CD14-positive monocyte (primary cell): ENCODE data around the gene PSKH1. TPM values are rescaled to one million over a fixed set of nuclear protein-coding genes. Genes with fewer than 3 reads are reported as not detected.

Experiments used
- DNase-seq, 3 donors: peaks; one replicate each; pipeline ENCODE4 v3.0.0-alpha.2; 2011 to 2022
- H2AFZ ChIP-seq: 2 replicates; pipeline ENCODE4 v1.6.0; 2012; ENCODE audit warnings: mild to moderate bottlenecking, low read depth, low read length, inconsistent platforms; ENCODE audit not compliant: insufficient read depth, poor library complexity, severe bottlenecking
- H3K27ac ChIP-seq, 2 donors: 1 replicate in 1 of 2; 2 replicates in 1 of 2; pipeline ENCODE4 v1.5.1; 2012 to 2013; ENCODE audit warnings: low read length in 2 of 2, control low read depth in 1 of 2, inconsistent platforms in 1 of 2, low read depth in 1 of 2, mild to moderate bottlenecking in 1 of 2
- H3K27me3 ChIP-seq, 2 donors: one replicate each; pipeline versions ENCODE4 v1.6.0 to v1.6.1; 2011 to 2013; ENCODE audit warnings: low read length in 2 of 2; ENCODE audit not compliant: control insufficient read depth in 2 of 2, insufficient read depth in 2 of 2
- H3K36me3 ChIP-seq, 2 donors: replicated peaks in 1 of 2; 1 replicate in 1 of 2; 2 replicates in 1 of 2; pipeline versions ENCODE4 v1.5.1 to v1.6.1; 2012 to 2013; ENCODE audit warnings: low read length in 2 of 2, control low read depth in 1 of 2, inconsistent platforms in 1 of 2, mild to moderate bottlenecking in 1 of 2; ENCODE audit not compliant: insufficient read depth in 2 of 2, control insufficient read depth in 1 of 2
- H3K4me1 ChIP-seq, 2 donors: 1 replicate in 1 of 2; 2 replicates in 1 of 2; pipeline versions ENCODE4 v1.5.1 to v1.6.1; 2012 to 2013; ENCODE audit warnings: low read length in 2 of 2, control low read depth in 1 of 2, inconsistent platforms in 1 of 2, mild to moderate bottlenecking in 1 of 2, moderate library complexity in 1 of 2; ENCODE audit not compliant: insufficient read depth in 2 of 2, control insufficient read depth in 1 of 2
- H3K4me2 ChIP-seq: replicated peaks from 2 replicates; pipeline ENCODE3; 2012; ENCODE audit warnings: low read length, moderate library complexity, mild to moderate bottlenecking; ENCODE audit not compliant: poor library complexity, severe bottlenecking; ENCODE audit errors: extremely low read depth
- H3K4me3 ChIP-seq, 3 experiments: fragments of 200-600 bp in 1 of 3; sonication (generic) in 1 of 3; replicated peaks in 1 of 3; 1 replicate in 2 of 3; 2 replicates in 1 of 3; pipeline ENCODE4 v1.5.1; 2011 to 2013; ENCODE audit warnings: low read length in 3 of 3, mild to moderate bottlenecking in 3 of 3, control low read depth in 2 of 3, low read depth in 2 of 3, inconsistent platforms in 1 of 3, moderate library complexity in 1 of 3
- H3K79me2 ChIP-seq: 2 replicates; pipeline ENCODE4 v1.6.0; 2012; ENCODE audit warnings: mild to moderate bottlenecking, control low read depth, inconsistent platforms, low read length, moderate library complexity; ENCODE audit not compliant: insufficient read depth
- H3K9ac ChIP-seq: 2 replicates; pipeline ENCODE4 v1.6.0; 2017; ENCODE audit warnings: low read length, mild to moderate bottlenecking; ENCODE audit not compliant: insufficient read depth, poor library complexity, severe bottlenecking
- H3K9me3 ChIP-seq, 2 donors: replicated peaks in 1 of 2; 1 replicate in 1 of 2; 2 replicates in 1 of 2; pipeline versions ENCODE4 v1.5.1 to v1.6.1; 2012 to 2013; ENCODE audit warnings: low read length in 2 of 2, control low read depth in 1 of 2; ENCODE audit not compliant: control insufficient read depth in 1 of 2, insufficient read depth in 1 of 2
- H4K20me1 ChIP-seq: 2 replicates; pipeline ENCODE4 v1.6.0; 2012; ENCODE audit warnings: mild to moderate bottlenecking, low read length, control low read depth, moderate library complexity; ENCODE audit not compliant: insufficient read depth
- H3K27ac Mint-ChIP-seq, 7 donors: one replicate each; pipeline ENCODE4 v1.8.0; 2020; ENCODE audit warnings: mild to moderate bottlenecking in 7 of 7, mixed read lengths in 7 of 7, moderate library complexity in 6 of 7, inconsistent platforms in 2 of 7
- H3K27me3 Mint-ChIP-seq, 3 donors: one replicate each; pipeline ENCODE4 v1.8.0; 2021 to 2022; ENCODE audit warnings: low read depth in 3 of 3, mild to moderate bottlenecking in 3 of 3, mixed read lengths in 3 of 3, moderate library complexity in 3 of 3, inconsistent platforms in 1 of 3
- H3K36me3 Mint-ChIP-seq, 2 donors: one replicate each; pipeline ENCODE4 v1.8.0; 2020; ENCODE audit warnings: mixed read lengths in 2 of 2, inconsistent platforms in 1 of 2, mild to moderate bottlenecking in 1 of 2
- H3K4me1 Mint-ChIP-seq: one replicate; pipeline ENCODE4 v1.8.0; 2020; ENCODE audit warnings: mild to moderate bottlenecking, mixed read lengths
- H3K4me3 Mint-ChIP-seq, 2 donors: one replicate each; pipeline ENCODE4 v1.8.0; 2020; ENCODE audit warnings: mild to moderate bottlenecking in 2 of 2, mixed read lengths in 2 of 2, moderate library complexity in 1 of 2
- H3K9me3 Mint-ChIP-seq, 7 donors: one replicate each; pipeline ENCODE4 v1.8.0; 2020 to 2022; ENCODE audit warnings: mixed read lengths in 7 of 7, mild to moderate bottlenecking in 6 of 7, moderate library complexity in 6 of 7, inconsistent platforms in 2 of 7
- CTCF ChIP-seq: fragments of 200-600 bp; IDR thresholded peaks from one replicate; pipeline ENCODE4 v1.8.0; 2022; ENCODE audit warnings: antibody characterized with exemption, mild to moderate bottlenecking
- WGBS: methylation state at CpG from one replicate; pipeline ENCODE4 v1.1.5; 2013; ENCODE audit warnings: missing lambda C conversion rate; ENCODE audit not compliant: insufficient coverage; 5-methylcytosine and 5-hydroxymethylcytosine counted together
- intact Hi-C, 2 donors: fragments of 100-400 bp; cut with micrococcal nuclease; formaldehyde crosslinking; loops; one replicate each; pipeline versions ENCODE4 v1.15.0 to v1.15.1; 2023
- polyA plus RNA-seq, 3 donors: library from polyadenylated mRNA; depleted of rRNA in 1 of 3; unstranded in 2 of 3; stranded (reverse) in 1 of 3; fragments of 300-500 nt in 2 of 3; fragments of >200 nt in 1 of 3; fragmentation: Illumina TruSeq in 2 of 3; gene quantifications; 1 replicate in 2 of 3; 2 replicates in 1 of 3; pipeline ENCODE4 v1.2.3, GENCODE V29; 2012 to 2021

Gene PSKH1
- polyA plus RNA-seq, 3 donors: 11.0 to 19.7 (median 16.8) TPM

- Histone ChIP-seq H3K4me3 (peak overlapping the region; percentile 33 to 90 (median 58)), H3K36me3 (no peaks in the 10 kb centered on the region), H3K27me3 (no peaks in the 10 kb centered on the region), H3K27ac (peak overlapping the region in 1 of 2 donors; percentile 97), H3K79me2 (peaks cover 42% of the 10 kb centered on the region), H3K9me3 (no peaks in the 10 kb centered on the region), H3K4me2 (peak overlapping the region; percentile 91), H3K9ac (peak overlapping the region; percentile 99), H2AFZ (peak overlapping the region; percentile 61), H3K4me1 (peaks cover 18 to 21% of the 10 kb centered on the region in 2 donors), H4K20me1 (peaks cover 14% of the 10 kb centered on the region)
- DNase-seq: no peak
- intact Hi-C loops: loop anchor here in 1 of 2 donors (5.0 kb wide), 3 partner anchors 45 to 330 kb away; partner anchors contain the start of genes CTCF, PSMB10, RANBP10 and TSNAXIP1
- Mint-ChIP-seq H3K36me3 (peaks cover 3 to 12% of the 10 kb centered on the region in 2 donors), H3K27ac (peak overlapping the region; percentile 66 to 93 (median 88)), H3K4me1 (peaks cover 24% of the 10 kb centered on the region), H3K4me3 (peak overlapping the region; percentile 79 to 84), H3K27me3 (no peaks in the 10 kb centered on the region), H3K9me3 (no peaks in the 10 kb centered on the region)
- TF ChIP-seq CTCF: no peak
- WGBS: no CpG with 5 or more reads among the region's 5 CpGs
Measured at GRCh38 chr16:67892375-67892774, 679 bp upstream of the PSKH1 start.

GRCh38 chr16:67893743-67894399, 817 bp downstream of the PSKH1 start:
- H3K4me3 ChIP-seq: peak overlapping the region; percentile 52 to 91 (median 90)
- peaks cover 18 to 21% of the 10 kb centered on the region in 2 donors for H3K4me1 ChIP-seq
- no peak for TF ChIP-seq CTCF
- peaks cover 57% of the 10 kb centered on the region for H3K79me2 ChIP-seq
- intact Hi-C loops: loop anchor here in 1 of 2 donors (5.0 kb wide), 3 partner anchors 43 to 332 kb away; partner anchors contain the start of genes CTCF, PSMB10, RANBP10 and TSNAXIP1
- Mint-ChIP-seq H3K4me3 (peak overlapping the region; percentile 89 to 95), H3K27me3 (no peaks in the 10 kb centered on the region), H3K4me1 (peaks cover 24% of the 10 kb centered on the region), H3K27ac (peak overlapping the region; percentile 93 to 98 (median 95)), H3K36me3 (peaks cover 5 to 13% of the 10 kb centered on the region in 2 donors), H3K9me3 (no peaks in the 10 kb centered on the region)
- DNase-seq: no peak
- H2AFZ ChIP-seq: peak overlapping the region; percentile 91
- no peaks in the 10 kb centered on the region for H3K36me3 ChIP-seq
- peak overlapping the region; percentile 89 to 97 for H3K27ac ChIP-seq
- peaks cover 27% of the 10 kb centered on the region for H4K20me1 ChIP-seq
- H3K4me2 ChIP-seq: peak overlapping the region; percentile 91
- WGBS: 40% methylated on average over 11 of the region's 14 CpGs
- H3K9me3 ChIP-seq: no peaks in the 10 kb centered on the region
- H3K9ac ChIP-seq: peak overlapping the region; percentile 99
- no peaks in the 10 kb centered on the region for H3K27me3 ChIP-seq
